ENCODE data around the gene MADCAM1.

Gene MADCAM1

DNA sequence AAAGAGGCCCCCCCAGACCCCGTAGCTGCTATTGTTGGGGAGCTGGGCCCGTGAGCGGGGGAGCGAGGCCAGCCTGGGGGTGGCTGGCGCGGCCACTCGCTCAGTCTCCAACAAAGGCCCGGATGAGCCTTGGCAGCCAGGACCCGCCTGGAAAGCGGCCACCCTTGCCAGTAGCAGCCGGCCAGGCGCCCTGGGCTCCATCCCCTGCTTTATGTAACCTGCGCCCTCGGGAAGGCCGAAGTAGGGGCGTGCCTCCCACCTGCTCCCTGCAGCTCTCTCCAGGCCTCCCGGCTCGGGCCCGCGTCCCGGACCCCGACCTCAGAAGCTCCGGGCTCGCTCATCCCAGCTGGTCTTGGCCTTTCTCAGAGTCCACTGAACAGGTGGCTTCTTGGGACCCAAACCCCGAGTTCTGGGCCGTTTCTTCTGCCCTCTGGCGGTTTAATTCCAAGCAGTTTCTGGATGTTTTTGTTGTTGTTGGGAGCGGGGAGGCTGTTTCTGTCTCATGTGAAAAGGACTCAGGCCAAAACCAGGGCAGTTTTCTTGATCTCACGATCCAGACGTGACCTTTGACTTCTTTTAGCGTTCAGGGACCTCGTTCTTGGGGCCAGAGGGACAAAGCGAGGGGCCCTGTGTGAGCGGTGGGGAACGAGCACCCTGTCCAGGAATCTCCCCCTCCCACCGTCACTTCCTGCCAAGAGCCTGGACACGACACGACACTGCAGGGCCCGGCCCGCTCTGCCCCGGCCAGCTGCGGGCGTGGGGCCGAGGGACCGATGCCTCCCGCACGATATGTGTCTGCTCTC lies 36.5 kb downstream of the MADCAM1 start:
- DNase-seq = peak; percentile 36

DNA sequence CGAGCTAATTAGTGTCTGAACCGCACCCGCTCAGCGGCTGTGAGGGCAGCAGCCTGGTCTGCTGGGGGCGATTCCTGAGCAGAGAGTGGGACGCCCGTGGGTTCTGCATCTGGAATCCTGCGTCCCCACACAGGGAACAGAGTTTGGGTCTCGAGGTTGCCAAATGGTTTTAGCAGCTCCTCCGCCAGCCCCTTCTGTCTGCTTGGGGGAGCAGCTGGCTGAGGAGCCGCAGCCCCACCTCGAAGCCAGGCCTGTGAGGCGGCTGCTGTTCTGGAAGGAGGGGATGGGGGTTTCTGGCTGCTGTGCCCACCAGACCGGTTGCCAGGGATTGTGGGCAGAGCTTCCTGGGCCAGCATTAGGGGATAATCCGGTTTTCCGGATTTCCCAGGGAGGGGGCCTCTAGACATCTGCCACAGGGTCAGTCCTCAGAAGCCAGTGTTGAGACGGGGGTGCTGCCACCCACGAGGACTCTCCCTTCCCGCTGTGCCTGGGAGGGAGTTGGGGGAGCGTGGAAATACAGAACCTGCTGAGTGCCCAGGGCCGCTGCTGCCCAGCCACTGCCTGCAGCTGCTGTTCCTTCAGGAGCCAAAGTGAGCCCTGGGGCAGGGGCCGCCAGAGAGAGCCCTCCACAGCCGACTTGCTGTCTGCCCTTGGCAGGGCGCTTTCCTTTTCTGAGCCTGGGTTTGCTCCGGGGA lies 37.2 kb downstream of the MADCAM1 start:
- DNase-seq = no peak

DNA sequence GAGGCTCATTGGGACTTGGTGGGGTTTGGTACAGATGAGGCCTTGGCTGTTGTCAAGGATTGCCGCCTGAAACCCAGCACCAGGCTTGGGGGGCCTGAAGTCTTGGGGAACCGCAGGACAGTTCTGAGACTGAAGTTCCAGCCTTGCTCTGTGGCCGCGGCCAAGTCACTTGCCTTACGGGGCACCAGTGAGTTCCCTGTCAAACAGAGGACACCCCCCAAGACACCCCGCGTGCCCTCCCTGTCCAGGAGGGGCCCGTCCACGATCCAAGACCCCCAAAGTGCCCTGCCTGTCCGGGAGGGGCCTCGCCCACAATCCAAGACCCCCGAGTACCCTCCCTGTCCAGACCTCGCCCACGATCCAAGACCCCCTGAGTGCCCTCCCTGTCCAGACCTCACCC lies 37.8 kb downstream of the MADCAM1 start:
- no peak for DNase-seq

DNA sequence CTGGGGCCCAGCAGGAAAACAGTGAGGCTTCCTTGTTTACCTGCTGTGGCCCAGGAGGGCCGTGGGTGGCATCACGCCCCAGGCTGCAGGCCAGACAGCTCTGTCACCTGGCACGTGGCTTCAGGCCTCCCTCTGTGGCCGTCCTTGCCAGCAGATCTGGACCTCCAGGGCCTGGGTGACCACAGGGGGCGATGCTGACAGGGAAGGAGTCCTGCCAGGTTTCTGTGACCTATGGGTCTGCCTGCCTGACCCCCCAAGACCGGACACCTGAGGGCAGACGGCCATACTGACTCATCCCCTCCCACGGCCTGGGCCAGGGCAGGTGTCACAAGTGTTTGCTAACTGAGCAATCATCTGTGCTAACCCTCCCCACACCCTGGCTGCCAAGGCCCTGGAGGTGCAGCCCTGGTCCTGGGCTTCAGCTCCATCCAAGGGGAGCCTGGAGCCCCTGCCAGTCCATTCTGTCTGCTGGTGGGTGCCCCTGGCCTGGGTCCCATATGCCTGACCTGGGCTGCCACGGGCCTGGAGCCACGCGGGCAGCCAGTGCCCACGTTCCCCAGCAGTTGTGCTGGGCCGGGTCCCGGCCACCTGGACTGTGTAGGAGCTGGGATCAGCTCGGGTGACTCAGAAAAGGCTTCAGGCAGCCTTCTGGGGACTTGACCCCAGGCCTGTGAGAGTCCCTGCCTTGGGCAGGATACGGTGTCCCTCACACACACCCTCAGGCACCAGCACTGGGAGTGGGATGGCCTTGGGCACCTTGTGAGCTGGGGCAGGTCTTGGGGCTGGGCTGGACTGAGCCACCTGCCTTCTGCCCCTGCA lies 38.9 kb downstream of the MADCAM1 start:
- no peak for DNase-seq

DNA sequence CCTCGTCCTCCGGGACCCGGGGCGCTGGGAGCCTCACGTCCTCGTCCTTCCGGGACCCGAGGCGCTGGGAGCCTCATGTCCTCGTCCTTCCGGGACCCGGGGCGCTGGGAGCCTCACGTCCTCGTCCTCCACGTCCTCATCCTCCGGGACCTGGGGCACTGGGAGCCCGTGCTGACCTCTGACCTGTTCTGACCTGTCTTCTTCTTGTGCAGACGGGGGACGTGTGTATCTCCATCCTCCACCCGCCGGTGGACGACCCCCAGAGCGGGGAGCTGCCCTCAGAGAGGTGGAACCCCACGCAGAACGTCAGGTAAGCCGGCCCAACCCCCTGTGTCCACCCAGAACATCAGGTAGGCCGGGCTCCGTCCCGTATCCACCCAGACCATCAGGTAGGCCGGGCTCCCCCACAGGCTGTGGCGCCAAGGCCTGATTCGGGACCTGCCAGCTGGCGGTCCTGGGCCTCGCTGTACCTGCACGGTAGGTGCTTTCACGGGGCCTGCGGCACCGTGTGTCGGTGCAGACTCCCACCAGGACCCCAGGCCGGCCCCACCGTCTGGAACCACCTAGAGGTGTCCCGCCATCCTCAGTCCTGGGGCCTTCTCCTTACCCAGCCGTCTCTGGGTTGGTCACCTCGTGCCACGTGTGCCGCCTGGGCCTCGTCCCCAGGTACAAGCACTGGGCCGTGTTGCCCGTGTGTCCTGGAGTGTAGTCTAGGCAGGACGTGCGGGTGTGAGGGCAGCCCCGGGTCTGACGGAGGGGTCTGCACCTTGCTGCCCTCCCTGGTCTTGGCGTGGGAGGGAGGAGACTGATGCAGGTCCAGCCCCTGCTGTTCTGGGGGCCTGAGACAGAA lies 40.0 kb downstream of the MADCAM1 start:
- DNase-seq = no peak

DNA sequence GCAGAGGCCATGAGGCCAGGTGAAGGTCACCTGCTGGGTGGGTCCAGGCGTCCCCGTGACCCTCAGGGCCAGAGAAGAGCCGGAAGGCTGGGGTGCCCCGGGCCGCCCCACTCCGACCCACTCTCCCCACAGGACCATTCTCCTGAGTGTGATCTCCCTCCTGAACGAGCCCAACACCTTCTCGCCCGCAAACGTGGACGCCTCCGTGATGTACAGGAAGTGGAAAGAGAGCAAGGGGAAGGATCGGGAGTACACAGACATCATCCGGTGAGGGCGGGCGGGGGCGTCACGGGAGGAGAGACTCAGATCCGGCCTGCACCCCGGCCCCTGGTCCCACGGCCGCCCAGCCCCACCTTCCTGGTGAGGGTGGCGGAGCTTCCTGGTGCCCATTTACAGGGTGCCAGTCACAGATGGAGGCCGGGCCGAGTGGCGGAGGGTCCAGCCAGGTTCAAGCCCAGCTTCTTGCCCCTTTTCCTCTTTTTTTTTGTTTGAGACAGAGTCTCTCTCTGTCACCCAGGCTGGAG lies 40.7 kb downstream of the MADCAM1 start:
- no peak for DNase-seq

DNA sequence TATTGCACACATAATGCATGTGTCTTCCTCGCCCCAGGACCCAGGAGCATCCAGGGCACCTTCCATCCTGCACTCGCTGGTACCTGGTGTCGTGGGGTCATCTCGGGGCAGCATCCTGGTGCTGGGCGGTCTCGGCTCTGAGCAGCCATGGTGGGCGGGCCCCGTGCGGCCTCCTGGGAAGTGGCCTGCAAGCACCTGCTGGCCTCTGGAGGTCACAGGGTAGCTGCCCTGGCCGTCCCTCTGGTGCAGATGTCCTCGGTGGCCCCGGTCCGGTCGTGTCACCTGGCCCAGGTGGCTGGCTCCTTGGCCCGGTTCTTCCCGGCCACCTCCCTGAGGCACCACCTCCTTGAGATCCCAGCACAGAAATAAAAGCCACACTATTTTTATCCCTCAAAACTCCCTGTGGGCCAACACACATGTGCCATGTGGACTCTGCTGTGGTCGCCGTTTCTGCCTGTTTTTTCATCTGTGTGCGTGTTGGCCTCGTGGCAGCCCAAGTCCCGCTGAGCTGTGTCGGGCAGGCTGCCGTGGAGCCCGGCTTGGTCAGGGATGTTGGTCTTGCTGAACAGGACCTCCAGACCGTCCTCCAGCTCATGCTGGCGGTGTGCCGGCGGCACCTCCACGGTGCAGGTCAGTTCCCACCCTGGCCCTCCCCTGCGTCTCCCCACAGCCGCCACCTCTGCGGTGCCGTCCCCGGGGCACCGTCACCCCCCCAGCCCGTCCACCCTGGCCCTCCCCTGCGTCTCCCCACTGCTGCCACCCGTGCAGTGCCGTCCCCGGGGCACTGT lies 42.5 kb downstream of the MADCAM1 start:
- DNase-seq = no peak

DNA sequence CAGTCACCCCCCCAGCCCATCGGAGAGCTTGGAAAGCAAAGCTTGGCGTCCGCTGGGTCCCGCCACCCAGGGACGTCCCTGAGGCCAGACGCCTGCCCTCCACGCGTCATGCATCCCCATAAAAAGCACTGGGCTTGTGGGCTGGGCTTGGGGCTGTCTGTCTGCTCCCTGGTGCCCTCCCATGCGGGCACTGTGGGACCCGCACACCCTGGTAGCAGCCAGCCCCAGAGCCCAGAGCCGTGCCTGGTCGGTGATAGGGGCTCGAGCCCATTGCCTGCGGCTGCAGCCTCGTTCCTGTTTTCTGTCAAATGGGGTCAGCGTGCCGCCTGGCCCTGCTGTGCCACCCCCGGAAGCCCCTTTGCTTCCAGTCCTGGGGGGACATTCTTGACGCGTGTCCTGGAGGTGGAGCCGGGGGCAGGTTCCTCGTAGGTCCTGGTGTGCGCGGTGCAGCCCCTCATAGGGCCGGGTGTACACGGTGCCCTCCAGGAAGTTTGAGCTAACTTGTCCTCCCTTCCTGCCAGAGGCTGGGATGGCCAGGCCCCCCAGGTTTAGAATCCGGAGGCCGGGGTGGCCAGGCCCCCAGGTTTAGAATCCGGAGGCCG lies 43.2 kb downstream of the MADCAM1 start:
- DNase-seq = no peak

DNA sequence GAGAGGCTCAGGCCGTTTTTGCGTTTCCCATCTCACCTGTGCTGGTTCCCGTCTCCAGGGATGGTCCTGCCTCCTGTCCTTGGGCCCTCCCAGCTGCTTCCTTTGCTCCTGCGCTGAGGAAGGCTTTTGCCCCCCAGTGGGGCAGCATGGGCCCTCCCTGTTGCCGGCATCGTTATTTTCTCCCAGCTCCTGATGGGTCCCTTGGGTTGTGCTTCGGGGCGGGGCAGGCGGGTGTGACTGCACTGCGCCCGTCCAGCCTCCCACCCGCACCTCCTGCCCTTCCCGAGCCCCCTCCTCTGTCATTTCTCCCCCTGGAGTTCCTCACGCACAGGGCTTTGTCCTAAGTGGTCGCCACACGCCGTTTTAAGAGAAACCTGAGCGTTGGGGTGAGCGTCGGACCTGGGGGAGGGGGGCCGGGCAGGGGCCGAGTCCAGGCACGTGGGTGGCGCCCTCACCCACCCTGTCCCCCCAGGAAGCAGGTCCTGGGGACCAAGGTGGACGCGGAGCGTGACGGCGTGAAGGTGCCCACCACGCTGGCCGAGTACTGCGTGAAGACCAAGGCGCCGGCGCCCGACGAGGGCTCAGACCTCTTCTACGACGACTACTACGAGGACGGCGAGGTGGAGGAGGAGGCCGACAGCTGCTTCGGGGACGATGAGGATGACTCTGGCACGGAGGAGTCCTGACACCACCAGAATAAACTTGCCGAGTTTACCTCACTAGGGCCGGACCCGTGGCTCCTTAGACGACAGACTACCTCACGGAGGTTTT lies 44.8 kb downstream of the MADCAM1 start:
- no peak for DNase-seq

DNA sequence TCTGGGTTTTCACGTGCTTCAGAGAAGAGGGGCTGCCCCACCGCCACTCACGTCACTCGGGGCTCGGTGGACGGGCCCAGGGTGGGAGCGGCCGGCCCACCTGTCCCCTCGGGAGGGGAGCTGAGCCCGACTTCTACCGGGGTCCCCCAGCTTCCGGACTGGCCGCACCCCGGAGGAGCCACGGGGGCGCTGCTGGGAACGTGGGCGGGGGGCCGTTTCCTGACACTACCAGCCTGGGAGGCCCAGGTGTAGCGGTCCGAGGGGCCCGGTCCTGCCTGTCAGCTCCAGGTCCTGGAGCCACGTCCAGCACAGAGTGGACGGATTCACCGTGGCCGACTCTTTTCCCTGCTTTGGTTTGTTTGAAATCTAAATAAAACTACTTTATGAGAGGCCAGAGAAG lies 45.4 kb downstream of the MADCAM1 start:
- no peak for DNase-seq

DNA sequence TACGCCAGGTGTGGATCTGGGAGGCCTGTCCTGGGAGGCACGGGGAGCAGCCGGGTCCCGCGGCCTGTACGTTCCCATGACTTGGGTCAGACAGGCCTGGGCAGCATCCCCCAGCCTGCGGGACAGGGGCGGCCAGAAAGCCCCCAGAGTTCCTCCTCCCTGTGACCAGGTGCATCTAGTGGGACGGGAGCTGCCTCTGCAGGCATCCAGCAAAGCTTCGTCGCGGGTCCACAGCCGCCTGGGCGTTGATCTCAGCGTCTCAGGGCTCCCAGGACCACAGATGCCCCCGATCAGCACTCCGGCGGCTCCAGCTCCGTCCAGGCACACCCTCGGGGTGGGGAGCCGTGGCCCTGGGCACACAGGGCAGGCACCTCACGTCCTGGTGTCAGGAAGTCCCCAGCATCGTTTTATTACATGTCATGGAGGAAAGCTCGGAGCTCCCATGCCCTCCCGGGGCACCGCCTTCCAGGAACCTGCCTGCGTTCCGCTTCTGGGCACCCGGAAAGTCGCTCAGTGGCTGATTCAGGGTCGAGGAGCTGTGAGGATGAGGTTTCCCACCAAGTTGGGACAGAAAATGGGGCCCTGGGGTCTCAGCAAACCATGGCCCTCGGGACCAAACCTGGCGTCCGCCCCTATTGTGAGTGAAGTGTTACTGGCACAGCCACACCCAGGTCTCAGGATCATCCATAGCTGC lies 46.0 kb downstream of the MADCAM1 start:
- no peak for DNase-seq

DNA sequence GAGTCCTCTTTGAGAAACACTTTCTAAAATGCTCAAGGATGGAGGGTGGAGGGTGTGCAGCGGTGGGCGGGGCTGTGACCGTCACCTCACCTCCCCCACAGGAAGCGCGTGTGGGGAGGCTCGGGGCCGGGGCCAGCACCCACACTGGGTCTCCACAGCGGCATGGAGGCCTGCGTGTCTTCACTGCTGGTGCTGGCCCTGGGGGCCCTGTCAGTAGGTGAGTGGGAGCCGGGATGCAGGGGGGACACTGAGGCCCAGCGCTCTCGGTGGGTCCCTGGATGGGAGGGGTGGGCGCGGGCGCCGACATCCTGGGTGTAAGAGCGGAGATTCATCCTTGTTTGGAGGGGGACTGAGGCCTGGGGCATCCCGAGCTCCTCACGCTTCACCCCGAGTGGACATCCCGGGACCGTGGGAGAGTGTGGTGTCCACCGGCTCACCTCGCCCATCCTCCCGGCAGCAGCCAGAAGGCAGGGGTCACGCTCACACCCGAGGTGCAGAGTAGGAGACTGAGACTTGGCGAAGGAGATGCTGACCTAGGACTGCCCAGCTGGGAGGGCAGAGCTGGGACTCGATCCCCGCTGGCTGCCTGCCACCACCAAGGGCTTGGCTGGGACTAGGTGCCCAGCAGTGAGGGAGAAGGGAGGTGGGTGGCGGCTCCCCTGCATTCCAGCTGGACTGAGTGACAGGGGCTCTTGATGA lies 47.8 kb downstream of the MADCAM1 start, which contains the start of gene GZMM:
GZMM (plus strand) TSS at position 144 of the 699 bp plus-strand sequence; CDS start at position 163, 19 bp downstream.
- peak; percentile 86 for DNase-seq

DNA sequence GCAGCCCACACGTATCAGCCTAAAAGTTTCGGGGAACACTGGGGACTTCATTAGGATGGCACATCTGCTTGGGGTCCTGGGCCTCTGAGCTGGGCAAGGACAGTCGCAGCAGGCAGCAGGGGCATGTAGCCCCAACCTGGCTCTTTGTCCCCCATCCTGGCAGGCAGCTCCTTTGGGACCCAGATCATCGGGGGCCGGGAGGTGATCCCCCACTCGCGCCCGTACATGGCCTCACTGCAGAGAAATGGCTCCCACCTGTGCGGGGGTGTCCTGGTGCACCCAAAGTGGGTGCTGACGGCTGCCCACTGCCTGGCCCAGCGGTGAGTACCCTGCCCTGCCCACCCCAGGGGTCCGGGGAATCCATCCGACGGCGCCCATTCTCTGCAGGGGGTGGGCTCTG lies 50.8 kb downstream of the MADCAM1 start:
- DNase-seq = no peak

DNA sequence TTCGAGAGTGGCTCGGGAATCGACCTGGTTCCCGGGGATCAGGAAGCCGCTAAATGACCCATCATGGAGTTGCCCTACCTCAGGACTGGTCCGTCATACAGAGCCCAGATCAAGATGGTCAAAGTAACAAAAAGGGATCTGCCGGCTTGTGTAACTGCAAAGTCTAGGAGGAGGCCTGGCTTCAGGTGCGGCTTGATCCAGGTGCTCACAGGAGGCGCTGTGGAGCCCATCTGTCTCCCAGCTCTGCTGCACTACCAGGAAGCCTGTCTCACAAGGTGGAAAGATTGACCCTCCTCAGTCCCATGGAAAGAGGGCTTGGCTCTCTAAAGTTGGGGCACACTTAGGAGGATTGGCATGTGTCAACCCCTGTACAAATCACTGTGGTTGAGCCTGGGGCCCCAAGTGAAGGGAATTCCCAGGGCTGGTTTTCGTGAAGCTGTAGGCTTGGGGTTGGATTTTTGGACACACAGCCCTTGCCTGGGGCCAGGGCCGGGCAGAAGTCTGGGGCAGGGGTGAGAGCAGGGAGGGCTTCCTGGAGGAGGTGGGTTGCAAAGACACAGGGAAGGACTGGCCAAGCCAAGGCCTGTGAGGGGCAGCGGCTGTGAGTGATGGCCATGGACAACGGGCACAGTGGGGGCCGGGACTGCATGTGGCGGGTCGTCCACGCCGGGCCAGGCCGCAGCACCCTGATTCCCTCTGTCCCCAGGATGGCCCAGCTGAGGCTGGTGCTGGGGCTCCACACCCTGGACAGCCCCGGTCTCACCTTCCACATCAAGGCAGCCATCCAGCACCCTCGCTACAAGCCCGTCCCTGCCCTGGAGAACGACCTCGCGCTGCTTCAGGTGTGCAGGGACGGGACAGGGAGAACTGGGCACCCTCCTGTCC lies 51.8 kb downstream of the MADCAM1 start:
- DNase-seq = no peak

DNA sequence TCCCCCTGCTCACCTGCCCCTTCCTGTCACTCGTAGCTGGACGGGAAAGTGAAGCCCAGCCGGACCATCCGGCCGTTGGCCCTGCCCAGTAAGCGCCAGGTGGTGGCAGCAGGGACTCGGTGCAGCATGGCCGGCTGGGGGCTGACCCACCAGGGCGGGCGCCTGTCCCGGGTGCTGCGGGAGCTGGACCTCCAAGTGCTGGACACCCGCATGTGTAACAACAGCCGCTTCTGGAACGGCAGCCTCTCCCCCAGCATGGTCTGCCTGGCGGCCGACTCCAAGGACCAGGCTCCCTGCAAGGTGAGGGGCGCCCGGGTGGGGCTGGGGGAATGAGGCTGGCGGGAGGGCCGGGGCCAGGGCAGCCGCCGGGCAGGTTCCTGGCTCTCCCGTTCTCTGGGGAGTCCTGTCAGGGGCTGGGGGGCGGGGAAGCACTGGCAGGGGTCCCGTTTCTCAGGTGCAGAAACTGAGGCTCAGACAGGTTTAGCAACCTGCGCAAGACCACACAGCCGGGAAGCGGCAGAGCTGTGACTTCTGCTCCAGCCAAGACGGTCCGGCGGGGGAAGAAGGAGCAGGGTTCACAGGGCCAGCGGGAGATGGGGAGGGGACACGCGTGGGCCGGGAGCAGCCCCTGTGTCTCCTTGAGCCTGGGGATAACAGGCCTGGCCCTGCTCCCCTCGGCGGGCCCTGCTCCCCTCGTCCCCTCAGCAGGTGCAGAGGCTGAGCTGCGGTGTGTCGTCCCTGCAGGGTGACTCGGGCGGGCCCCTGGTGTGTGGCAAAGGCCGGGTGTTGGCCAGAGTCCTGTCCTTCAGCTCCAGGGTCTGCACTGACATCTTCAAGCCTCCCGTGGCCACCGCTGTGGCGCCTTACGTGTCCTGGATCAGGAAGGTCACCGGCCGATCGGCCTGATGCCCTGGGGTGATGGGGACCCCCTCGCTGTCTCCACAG lies 52.9 kb downstream of the MADCAM1 start:
- DNase-seq = no peak

DNA sequence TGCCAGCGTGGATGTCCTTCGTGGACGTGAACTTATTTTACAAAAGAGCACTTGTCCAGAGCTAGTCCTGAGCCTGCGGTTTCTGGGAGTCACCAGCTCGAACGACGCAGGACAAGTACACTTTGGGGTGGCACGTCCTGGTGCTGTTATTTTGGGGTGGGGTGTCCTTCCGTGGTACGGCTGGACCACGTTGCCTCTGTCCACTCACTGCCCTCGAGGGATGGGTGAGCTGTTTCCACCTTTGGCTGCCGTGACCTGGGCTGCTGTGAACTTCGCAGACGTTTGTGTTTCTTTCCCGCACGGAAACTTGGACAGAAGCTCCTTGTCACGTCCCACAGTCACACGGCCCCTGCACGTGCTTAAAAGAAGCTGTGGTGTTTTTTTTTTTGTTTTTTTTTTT lies 58.5 kb downstream of the MADCAM1 start:
- no peak for DNase-seq
